Ovary (tissue), 9 donors: ENCODE measurements around the gene INAVA. TPM values are rescaled to one million over a fixed set of nuclear protein-coding genes. Genes with fewer than 3 reads are reported as not detected.

Source experiments
- DNase-seq, 5 donors: peaks; one replicate each; pipeline ENCODE4 v3.0.0-alpha.2; 2019 to 2020
- H3K27ac ChIP-seq, 2 donors: fragments of 200-600 bp; one replicate each; pipeline versions ENCODE4 v1.5.1 to v1.8.0; 2019 to 2022
- H3K27me3 ChIP-seq: fragments of 200-600 bp; one replicate; pipeline ENCODE4 v1.8.0; 2022
- H3K36me3 ChIP-seq: fragments of 200-600 bp; sonication (generic); one replicate; pipeline ENCODE4 v1.5.1; 2019
- H3K4me1 ChIP-seq: one replicate; pipeline ENCODE4 v1.8.1; 2013; ENCODE audit warnings: mild to moderate bottlenecking, moderate library complexity; ENCODE audit not compliant: insufficient read depth
- H3K4me3 ChIP-seq: fragments of 200-600 bp; sonication (generic); one replicate; pipeline ENCODE4 v1.5.1; 2017
- H3K9me3 ChIP-seq, 2 donors: fragments of 200-600 bp in 1 of 2; sonication (generic) in 1 of 2; one replicate each; pipeline versions ENCODE4 v1.5.1 to v1.8.1; 2013 to 2019; ENCODE audit warnings: mild to moderate bottlenecking in 1 of 2, moderate library complexity in 1 of 2
- CTCF ChIP-seq, 3 donors: fragments of 450-650 bp in 2 of 3; fragments of 200-600 bp in 1 of 3; IDR thresholded peaks; one replicate each; pipeline versions ENCODE4 v1.5.1 to v1.8.0; 2016 to 2022; ENCODE audit warnings: antibody characterized with exemption in 3 of 3, mild to moderate bottlenecking in 1 of 3
- EP300 ChIP-seq: sonication (generic); formaldehyde crosslinking; IDR thresholded peaks from one replicate; pipeline ENCODE4 v1.6.1; 2017; ENCODE audit warnings: antibody characterized with exemption
- POLR2A ChIP-seq: fragments of 450-650 bp; IDR thresholded peaks from one replicate; pipeline ENCODE4 v1.6.1; 2017; ENCODE audit warnings: antibody characterized with exemption, mild to moderate bottlenecking, moderate library complexity
- WGBS, 3 donors: extraction: QIAGEN DNeasy Blood & Tissue Kit in 1 of 3; methylation state at CpG; one replicate each; pipeline versions ENCODE4 v1.1.5 to v1.1.7; 2013 to 2017; 5-methylcytosine and 5-hydroxymethylcytosine counted together
- intact Hi-C, 4 donors: fragments of 100-400 bp; cut with DNase I; formaldehyde crosslinking; loops; one replicate each; pipeline versions ENCODE4 v1.11.0 to v1.15.1; 2022 to 2023
- polyA plus RNA-seq, 2 donors: library from polyadenylated mRNA; stranded (reverse); fragments of 200-250 nt in 1 of 2; fragments of 350-450 nt in 1 of 2; fragmentation: Illumina TruSeq in 1 of 2; extraction: RNeasy Lipid Tissue Mini Kit (QIAGEN cat#74804) in 1 of 2; gene quantifications; one replicate each; pipeline ENCODE4 v1.2.3, GENCODE V29; 2013 to 2014
- total RNA-seq, 7 donors: library from RNA; depleted of rRNA in 2 of 7; stranded (reverse); fragments of >200 nt in 2 of 7; fragmentation: NEBNext Ultra II Directional in 3 of 7; extraction: Animal tissue kit (Norgen Biotek cat#: 25700) in 3 of 7; gene quantifications; one replicate each; pipeline versions ENCODE4 v1.1.0 to v1.2.4, GENCODE V29; 2016 to 2023
- donor health status: DM: no; HTN: no; CAD: no; lungs with moderate emphysema.
- donor health status: DM: no; HTN: no; CAD: no.
- donor health status: Bipolar disorder and iron deficiency.
- donor health status: DM: yes; HTN: yes; CAD: no.
- donor health status: DM: no; HTN: no; CAD: no.
- donor health status: DM: yes; HTN: yes; CAD: no.

Gene INAVA
- total and polyA plus RNA-seq, 9 donors, result 0.18 to 7.9 (median 0.70) TPM; not detected in 2

GRCh38 chr1:200883118-200883517, 11.6 kb upstream of the INAVA start:
- no peaks in the 10 kb centered on the region for H3K4me1 ChIP-seq
- intact Hi-C loops, result no loop called here
- no peaks in the 10 kb centered on the region for H3K9me3 ChIP-seq
- no peak overlapping the region for H3K4me3 ChIP-seq
- DNase-seq, result no peak
- WGBS, 3 donors, result 69 to 81% (median 71%) methylated on average over 3 of the region's 3 CpGs
- H3K27me3 ChIP-seq, result no peaks in the 10 kb centered on the region
- TF ChIP-seq CTCF (IDR thresholded peaks at IDR 0.05) (no peak), EP300 (no peak), POLR2A (no peak)
- no peaks in the 10 kb centered on the region for H3K36me3 ChIP-seq
- no peak overlapping the region for H3K27ac ChIP-seq

GRCh38 chr1:200885623-200886402, 8.9 kb upstream of the INAVA start:
- intact Hi-C loops, result no loop called here
- TF ChIP-seq CTCF (IDR thresholded peaks at IDR 0.05) (no peak), POLR2A (no peak), EP300 (no peak)
- no peak overlapping the region for H3K4me3 ChIP-seq
- no peaks in the 10 kb centered on the region for H3K36me3 ChIP-seq
- no peak for DNase-seq
- no peaks in the 10 kb centered on the region for H3K9me3 ChIP-seq
- no peak overlapping the region for H3K27ac ChIP-seq
- no peaks in the 10 kb centered on the region for H3K27me3 ChIP-seq
- 87 to 90% (median 88%) methylated on average over 6 of the region's 6 CpGs for WGBS, 3 donors
- H3K4me1 ChIP-seq, result no peaks in the 10 kb centered on the region

- intact Hi-C loops, result no loop called here
- Histone ChIP-seq H3K4me3 (no peak overlapping the region), H3K27ac (no peak overlapping the region), H3K9me3 (no peaks in the 10 kb centered on the region), H3K36me3 (no peaks in the 10 kb centered on the region), H3K27me3 (no peaks in the 10 kb centered on the region), H3K4me1 (no peaks in the 10 kb centered on the region)
- WGBS, 3 donors, result 75 to 82% (median 79%) methylated on average over 2 of the region's 2 CpGs
- DNase-seq, result no peak
- TF ChIP-seq EP300, result no peak
- TF ChIP-seq POLR2A, result no peak
- TF ChIP-seq CTCF (IDR thresholded peaks at IDR 0.05), result no peak
These were observed 8.1 kb upstream of the INAVA start for GRCh38 chr1:200886594-200886993.

GRCh38 chr1:200887036-200887435, 7.7 kb upstream of the INAVA start:
- no peak overlapping the region for H3K4me3 ChIP-seq
- DNase-seq, result no peak
- no peak for TF ChIP-seq EP300
- no peak for TF ChIP-seq CTCF (IDR thresholded peaks at IDR 0.05)
- TF ChIP-seq POLR2A, result no peak
- no peak overlapping the region for H3K27ac ChIP-seq
- WGBS, 3 donors, result 67 to 82% (median 81%) methylated on average over 11 of the region's 11 CpGs
- no peaks in the 10 kb centered on the region for H3K27me3 ChIP-seq
- no peaks in the 10 kb centered on the region for H3K4me1 ChIP-seq
- H3K9me3 ChIP-seq, result no peaks in the 10 kb centered on the region
- no peaks in the 10 kb centered on the region for H3K36me3 ChIP-seq
- intact Hi-C loops, result no loop called here
